Caco-2 (cell line): Measurements from ENCODE around the gene CDK2. TPM values are rescaled to one million over a fixed set of nuclear protein-coding genes. Genes with fewer than 3 reads are reported as not detected.

Source experiments
- BruUV-seq: library from RNA; stranded (reverse); fragments of 400-500 nt; replicated peaks from 2 replicates; lab custom pipeline; 2021; lab: Mats Ljungman, UMichigan
- CTCF ChIA-PET: fragments of 300-600 bp; sonication (Branson Sonifier 250); formaldehyde crosslinking; loops from one replicate; lab custom pipeline; 2022; ENCODE audit warnings: antibody characterized with exemption; lab: Charles Lee
- POLR2A ChIA-PET: fragments of 300-600 bp; sonication (Branson Sonifier 250); formaldehyde crosslinking; loops from one replicate; lab custom pipeline; 2022; ENCODE audit warnings: antibody characterized with exemption; lab: Charles Lee
- DNase-seq, 2 experiments: peaks; one replicate each; pipeline versions ENCODE4 v3.0.0 to v3.0.0-alpha.2; 2020 to 2022
- H3K27me3 ChIP-seq: replicated peaks from 2 replicates; pipeline ENCODE4 v1.6.0; 2011; ENCODE audit warnings: low read length; ENCODE audit not compliant: control insufficient read depth, insufficient read depth
- H3K36me3 ChIP-seq: 2 replicates; pipeline ENCODE4 v1.5.1; 2011; ENCODE audit warnings: low read length; ENCODE audit not compliant: control insufficient read depth, insufficient read depth
- H3K4me1 ChIP-seq: fragments of 250-450 bp; sonication (Bioruptor Pico); 2 replicates; pipeline ENCODE4 v1.5.1; 2020; ENCODE audit warnings: mild to moderate bottlenecking
- H3K4me3 ChIP-seq: 2 replicates; pipeline ENCODE4 v1.5.1; 2011; ENCODE audit warnings: low read depth, mild to moderate bottlenecking, control low read depth, low read length
- H3K9me3 ChIP-seq: fragments of 250-450 bp; sonication (Bioruptor Pico); 2 replicates; pipeline ENCODE4 v1.5.1; 2020; ENCODE audit warnings: mild to moderate bottlenecking, moderate library complexity
- H3K27ac Mint-ChIP-seq: one replicate; pipeline ENCODE4 v1.8.0; 2022; ENCODE audit warnings: mixed read lengths; ENCODE audit not compliant: unreplicated experiment
- H3K27me3 Mint-ChIP-seq: one replicate; pipeline ENCODE4 v1.8.0; 2022; ENCODE audit warnings: mixed read lengths; ENCODE audit not compliant: insufficient read depth, unreplicated experiment
- H3K36me3 Mint-ChIP-seq: one replicate; pipeline ENCODE4 v1.8.0; 2022; ENCODE audit warnings: mild to moderate bottlenecking, mixed read lengths; ENCODE audit not compliant: insufficient read depth, unreplicated experiment
- H3K4me1 Mint-ChIP-seq: one replicate; pipeline ENCODE4 v1.8.0; 2022; ENCODE audit warnings: low read depth, mixed read lengths; ENCODE audit not compliant: unreplicated experiment
- H3K4me3 Mint-ChIP-seq: one replicate; pipeline ENCODE4 v1.8.0; 2022; ENCODE audit warnings: mild to moderate bottlenecking, moderate library complexity, mixed read lengths; ENCODE audit not compliant: unreplicated experiment
- H3K9me3 Mint-ChIP-seq: one replicate; pipeline ENCODE4 v1.8.0; 2022; ENCODE audit warnings: mixed read lengths; ENCODE audit not compliant: unreplicated experiment
- CTCF ChIP-seq, 2 experiments: fragments of 200-600 bp in 1 of 2; IDR thresholded peaks; 1 replicate in 1 of 2; 2 replicates in 1 of 2; pipeline versions ENCODE4 v1.5.1 to v1.8.0; 2011 to 2022; ENCODE audit warnings: antibody characterized with exemption in 1 of 2, control low read depth in 1 of 2, inconsistent platforms in 1 of 2, low read depth in 1 of 2, low read length in 1 of 2, mild to moderate bottlenecking in 1 of 2, moderate library complexity in 1 of 2; ENCODE audit not compliant: insufficient read depth in 1 of 2, severe bottlenecking in 1 of 2, unreplicated experiment in 1 of 2
- intact Hi-C: fragments of 100-400 bp; cut with micrococcal nuclease; formaldehyde crosslinking; loops from one replicate; pipeline ENCODE4 v1.10.0; 2022; ENCODE audit not compliant: unreplicated experiment
- total RNA-seq: library from RNA; stranded (reverse); gene quantifications from 2 replicates; pipeline ENCODE4 v1.2.3, GENCODE V29; 2022

The CDK2 gene
- total RNA-seq, 1 experiment from 2014 or later, result 110 TPM

- H3K9me3 Mint-ChIP-seq, result no peaks in the 10 kb centered on the region
- H3K27me3 ChIP-seq, result no peaks in the 10 kb centered on the region
- POLR2A ChIA-PET, result interaction anchor here (0.6 to 1.0 kb wide), 3 partner anchors 19 to 226 kb away, joined by 3 read pairs; partner anchors contain the start of gene RAB5B
- H3K4me1 Mint-ChIP-seq, result peaks cover 41% of the 10 kb centered on the region
- intact Hi-C loops, result no loop called here
- H3K9me3 ChIP-seq, result no peaks in the 10 kb centered on the region
- no peak overlapping the region for H3K4me3 Mint-ChIP-seq
- no peak for DNase-seq
- peaks cover 44% of the 10 kb centered on the region for H3K4me1 ChIP-seq
- H3K4me3 ChIP-seq, result no peak overlapping the region
- no peaks in the 10 kb centered on the region for H3K27me3 Mint-ChIP-seq
- CTCF ChIA-PET, result interaction anchor here (0.9 to 1.8 kb wide), 4 partner anchors 15 to 28 kb away, joined by 3 to 11 read pairs (median 6); partner anchors contain the start of gene PYM1
- TF ChIP-seq CTCF (IDR thresholded peaks at IDR 0.05; ENCODE audit: insufficient read depth in 1 of 2, low read depth in 1 of 2, low read length in 1 of 2, severe bottlenecking in 1 of 2, unreplicated experiment in 1 of 2), result no peak
- peak overlapping the region; percentile 93 for H3K27ac Mint-ChIP-seq
- no peaks in the 10 kb centered on the region for H3K36me3 ChIP-seq
- peaks cover 11% of the 10 kb centered on the region for H3K36me3 Mint-ChIP-seq
- BruUV-seq, result no TSS peak
Measured at GRCh38 chr12:55955344-55955743, 11.3 kb upstream of the CDK2 start.

- Histone ChIP-seq H3K4me1 (peaks cover 44% of the 10 kb centered on the region), H3K4me3 (no peak overlapping the region), H3K9me3 (no peaks in the 10 kb centered on the region), H3K27me3 (no peaks in the 10 kb centered on the region), H3K36me3 (no peaks in the 10 kb centered on the region)
- ChIA-PET POLR2A (no interaction called here), CTCF (interaction anchor here (0.9 to 1.8 kb wide), 4 partner anchors 16 to 29 kb away, joined by 3 to 11 read pairs (median 6); partner anchors contain the start of gene PYM1)
- no peaks in the 10 kb centered on the region for H3K9me3 Mint-ChIP-seq
- H3K36me3 Mint-ChIP-seq, result peaks cover 11% of the 10 kb centered on the region
- no peaks in the 10 kb centered on the region for H3K27me3 Mint-ChIP-seq
- BruUV-seq, result no TSS peak
- H3K4me1 Mint-ChIP-seq, result peaks cover 41% of the 10 kb centered on the region
- peak; percentile 90 to 91 for DNase-seq
- TF ChIP-seq CTCF (IDR thresholded peaks at IDR 0.05; ENCODE audit: insufficient read depth in 1 of 2, low read depth in 1 of 2, low read length in 1 of 2, severe bottlenecking in 1 of 2, unreplicated experiment in 1 of 2), result peak; percentile 69 to 74
- intact Hi-C loops, result loop anchor here (1.0 to 2.0 kb wide), 4 partner anchors 10 to 85 kb away; partner anchors contain the start of genes CDK2, PMEL and RPS26
- H3K4me3 Mint-ChIP-seq, result peak overlapping the region; percentile 60
- peak overlapping the region; percentile 93 for H3K27ac Mint-ChIP-seq
Measured at GRCh38 chr12:55955800-55956508, 10.7 kb upstream of the CDK2 start.

GRCh38 chr12:55957106-55957859 is 9.3 kb upstream of the CDK2 start:
- no peaks in the 10 kb centered on the region for H3K9me3 Mint-ChIP-seq
- peaks cover 44% of the 10 kb centered on the region for H3K4me1 ChIP-seq
- no peak overlapping the region for H3K4me3 ChIP-seq
- POLR2A ChIA-PET, result no interaction called here
- no peak for TF ChIP-seq CTCF (IDR thresholded peaks at IDR 0.05; ENCODE audit: insufficient read depth in 1 of 2, low read depth in 1 of 2, low read length in 1 of 2, severe bottlenecking in 1 of 2, unreplicated experiment in 1 of 2)
- BruUV-seq, result no TSS peak
- CTCF ChIA-PET, result interaction anchor here (1.0 kb wide), 1 partner anchor 9 kb away, joined by 3 read pairs; the partner anchor contains the start of gene PMEL
- H3K4me3 Mint-ChIP-seq, result no peak overlapping the region
- DNase-seq, result no peak
- H3K27me3 ChIP-seq, result no peaks in the 10 kb centered on the region
- intact Hi-C loops, result loop anchor here (2.0 kb wide), 1 partner anchor 14 kb away; no protein-coding TSS in a partner anchor
- H3K4me1 Mint-ChIP-seq, result peaks cover 36% of the 10 kb centered on the region
- H3K27ac Mint-ChIP-seq, result peak overlapping the region; percentile 93
- H3K9me3 ChIP-seq, result no peaks in the 10 kb centered on the region
- no peaks in the 10 kb centered on the region for H3K27me3 Mint-ChIP-seq
- H3K36me3 ChIP-seq, result no peaks in the 10 kb centered on the region
- H3K36me3 Mint-ChIP-seq, result peaks cover 11% of the 10 kb centered on the region
